ENCODE measurements around the gene METTL13.

DNA sequence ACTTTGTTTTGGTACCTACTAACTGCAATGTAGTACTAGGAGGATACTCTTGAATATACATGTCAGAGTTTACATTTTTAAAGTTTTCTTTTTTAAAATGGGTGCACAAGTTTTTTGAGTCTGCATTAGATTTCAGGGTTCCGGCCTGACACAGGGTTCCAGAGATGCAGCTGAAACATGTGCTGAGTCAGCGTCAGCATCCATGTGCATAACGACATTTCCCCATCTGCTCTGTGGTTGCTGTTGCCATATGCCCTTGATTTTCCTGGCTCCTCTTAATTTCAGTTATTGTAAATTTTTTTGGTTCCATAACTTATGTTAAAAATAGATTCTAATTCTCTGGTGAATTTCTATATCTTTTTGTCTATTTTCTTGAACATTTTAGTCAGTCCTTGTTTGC, 12.3 kb upstream of the METTL13 start:
- no peak for TF ChIP-seq EZH2 (IDR thresholded peaks at IDR 0.05)
- TF ChIP-seq, protein P1, sequence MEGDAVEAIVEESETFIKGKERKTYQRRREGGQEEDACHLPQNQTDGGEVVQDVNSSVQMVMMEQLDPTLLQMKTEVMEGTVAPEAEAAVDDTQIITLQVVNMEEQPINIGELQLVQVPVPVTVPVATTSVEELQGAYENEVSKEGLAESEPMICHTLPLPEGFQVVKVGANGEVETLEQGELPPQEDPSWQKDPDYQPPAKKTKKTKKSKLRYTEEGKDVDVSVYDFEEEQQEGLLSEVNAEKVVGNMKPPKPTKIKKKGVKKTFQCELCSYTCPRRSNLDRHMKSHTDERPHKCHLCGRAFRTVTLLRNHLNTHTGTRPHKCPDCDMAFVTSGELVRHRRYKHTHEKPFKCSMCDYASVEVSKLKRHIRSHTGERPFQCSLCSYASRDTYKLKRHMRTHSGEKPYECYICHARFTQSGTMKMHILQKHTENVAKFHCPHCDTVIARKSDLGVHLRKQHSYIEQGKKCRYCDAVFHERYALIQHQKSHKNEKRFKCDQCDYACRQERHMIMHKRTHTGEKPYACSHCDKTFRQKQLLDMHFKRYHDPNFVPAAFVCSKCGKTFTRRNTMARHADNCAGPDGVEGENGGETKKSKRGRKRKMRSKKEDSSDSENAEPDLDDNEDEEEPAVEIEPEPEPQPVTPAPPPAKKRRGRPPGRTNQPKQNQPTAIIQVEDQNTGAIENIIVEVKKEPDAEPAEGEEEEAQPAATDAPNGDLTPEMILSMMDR (IDR thresholded peaks at IDR 0.05) = no peak

Measured in neural progenitor cell (in vitro differentiated cells).